Mucosa of rectum (tissue), 2 donors: Measurements from ENCODE around the gene SMURF1.

Source experiments
- H3K27ac ChIP-seq, 2 donors: one replicate each; pipeline ENCODE4 v1.7.0; 2013; ENCODE audit warnings: inconsistent platforms in 2 of 2, low read depth in 2 of 2, low read length in 2 of 2
- H3K27me3 ChIP-seq, 2 donors: one replicate each; pipeline ENCODE4 v1.7.0; 2013; ENCODE audit warnings: low read length in 2 of 2; ENCODE audit not compliant: control insufficient read depth in 2 of 2, insufficient read depth in 2 of 2
- H3K36me3 ChIP-seq, 2 donors: one replicate each; pipeline ENCODE4 v1.7.0; 2013; ENCODE audit warnings: low read length in 2 of 2; ENCODE audit not compliant: control insufficient read depth in 2 of 2, insufficient read depth in 2 of 2
- H3K4me1 ChIP-seq, 2 donors: one replicate each; pipeline ENCODE4 v1.7.0; 2013; ENCODE audit warnings: low read length in 2 of 2, mild to moderate bottlenecking in 1 of 2; ENCODE audit not compliant: control insufficient read depth in 2 of 2, insufficient read depth in 2 of 2
- H3K4me3 ChIP-seq, 2 donors: one replicate each; pipeline ENCODE4 v1.7.0; 2013; ENCODE audit warnings: low read length in 2 of 2
- H3K9ac ChIP-seq, 2 donors: one replicate each; pipeline ENCODE4 v1.7.0; 2013; ENCODE audit warnings: low read length in 2 of 2, low read depth in 1 of 2, mild to moderate bottlenecking in 1 of 2
- H3K9me3 ChIP-seq, 2 donors: one replicate each; pipeline ENCODE4 v1.7.0; 2013; ENCODE audit warnings: low read length in 2 of 2; ENCODE audit not compliant: control insufficient read depth in 2 of 2
- donor health status: healthy.
- donor health status: Normal muscosa, but diverticular disease.

SMURF1 gene

DNA sequence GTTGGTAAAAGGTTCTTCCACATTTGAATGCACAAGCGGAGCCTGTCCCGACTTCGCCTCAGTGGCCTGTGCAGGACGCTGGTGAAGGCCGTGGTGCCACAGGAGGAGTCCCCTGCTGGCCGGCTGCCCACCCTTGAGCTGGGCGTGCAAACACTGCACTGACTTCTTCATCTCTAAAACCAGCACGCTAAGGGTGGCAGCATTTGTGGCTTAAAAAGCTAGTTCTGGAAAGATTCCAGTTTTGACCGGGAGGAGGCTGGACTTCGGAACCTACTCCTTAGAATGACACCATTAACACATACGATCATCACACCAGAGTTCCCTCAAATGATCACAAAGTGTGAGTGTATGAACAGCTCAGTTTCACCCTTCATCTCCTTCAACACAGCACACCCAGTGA is 102.4 kb downstream of the SMURF1 start:
- peak overlapping the region in 1 of 2 donors; percentile 14 for H3K4me3 ChIP-seq
- no peaks in the 10 kb centered on the region for H3K9me3 ChIP-seq
- peak overlapping the region in 1 of 2 donors; percentile 50 for H3K9ac ChIP-seq
- peak overlapping the region; percentile 72 to 74 for H3K27ac ChIP-seq
- peaks cover 16 to 27% of the 10 kb centered on the region in 2 donors for H3K4me1 ChIP-seq
- peaks cover 45 to 56% of the 10 kb centered on the region in 2 donors for H3K36me3 ChIP-seq
- no peaks in the 10 kb centered on the region for H3K27me3 ChIP-seq

DNA sequence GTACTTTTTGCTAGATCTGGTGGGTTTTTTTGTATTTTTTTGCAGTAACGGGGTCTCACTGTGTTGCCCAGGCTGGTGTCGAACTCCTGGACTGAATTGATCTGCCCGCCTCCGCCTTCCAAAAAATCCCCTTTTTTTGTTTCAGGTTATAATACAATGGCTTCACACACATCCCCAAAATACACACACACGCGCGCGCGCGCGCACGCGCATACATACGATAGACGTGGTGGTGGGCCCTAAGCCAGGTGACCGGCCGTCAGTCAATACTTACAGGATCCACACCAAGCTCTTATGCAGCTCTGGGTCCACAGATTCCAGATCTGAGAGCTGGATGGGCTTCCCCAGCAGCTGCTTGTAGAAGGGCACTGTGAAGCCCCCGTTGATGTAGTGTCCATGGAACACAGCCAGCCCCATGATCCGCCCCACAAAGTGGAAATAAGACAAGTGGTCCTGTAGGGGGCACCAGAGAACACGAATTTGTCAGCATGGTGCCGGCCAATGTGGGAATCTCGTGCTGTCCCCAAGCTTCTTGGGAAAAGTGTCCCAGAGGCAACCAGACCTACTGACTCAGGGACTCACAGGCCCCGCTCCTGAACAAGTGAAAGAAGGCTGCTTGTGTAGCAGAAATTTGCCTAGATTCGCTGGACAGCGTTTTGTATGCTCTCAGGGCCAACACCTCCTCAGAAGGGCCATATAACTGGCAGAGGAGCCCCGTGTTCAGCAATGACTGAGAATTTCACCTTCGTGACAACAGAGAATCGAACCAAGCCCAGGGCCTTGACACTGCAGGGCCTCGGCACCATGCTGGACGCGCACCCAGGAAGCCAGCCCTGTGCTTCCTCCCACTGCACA is 103.6 kb downstream of the SMURF1 start:
- Histone ChIP-seq H3K27ac (peak overlapping the region; percentile 63 to 74), H3K4me1 (peaks cover 16 to 27% of the 10 kb centered on the region in 2 donors), H3K9me3 (no peaks in the 10 kb centered on the region), H3K36me3 (peaks cover 47 to 60% of the 10 kb centered on the region in 2 donors), H3K27me3 (no peaks in the 10 kb centered on the region), H3K9ac (peak overlapping the region; percentile 5 to 41), H3K4me3 (no peak overlapping the region)

DNA sequence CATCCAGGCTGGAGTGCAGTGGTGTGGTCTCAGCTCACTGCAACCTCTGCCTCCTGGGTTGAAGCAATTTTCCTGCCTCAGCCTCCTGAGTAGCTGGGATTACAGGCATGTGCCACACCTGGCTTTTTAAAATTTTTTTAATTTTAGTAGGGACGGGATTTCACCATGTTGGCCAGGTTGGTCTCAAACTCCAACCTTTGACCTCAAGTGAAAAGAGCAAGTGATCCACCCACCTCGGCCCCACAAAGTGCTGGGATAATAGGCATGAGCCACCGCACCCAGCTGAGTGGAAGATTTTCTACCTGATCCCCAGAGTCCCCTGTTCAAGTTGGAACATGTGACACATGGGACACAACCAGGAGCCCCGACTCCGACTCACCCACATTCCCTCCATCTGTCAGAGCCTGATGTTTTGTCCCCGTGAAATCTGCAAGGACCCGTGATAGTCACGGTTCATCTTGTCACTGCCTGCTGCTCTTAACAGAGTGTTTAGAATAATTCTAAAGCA is 104.5 kb downstream of the SMURF1 start:
- Histone ChIP-seq H3K9me3 (no peaks in the 10 kb centered on the region), H3K27me3 (no peaks in the 10 kb centered on the region), H3K9ac (no peak overlapping the region), H3K36me3 (peaks cover 53 to 63% of the 10 kb centered on the region in 2 donors), H3K4me1 (peaks cover 16 to 27% of the 10 kb centered on the region in 2 donors), H3K27ac (no peak overlapping the region), H3K4me3 (no peak overlapping the region)

DNA sequence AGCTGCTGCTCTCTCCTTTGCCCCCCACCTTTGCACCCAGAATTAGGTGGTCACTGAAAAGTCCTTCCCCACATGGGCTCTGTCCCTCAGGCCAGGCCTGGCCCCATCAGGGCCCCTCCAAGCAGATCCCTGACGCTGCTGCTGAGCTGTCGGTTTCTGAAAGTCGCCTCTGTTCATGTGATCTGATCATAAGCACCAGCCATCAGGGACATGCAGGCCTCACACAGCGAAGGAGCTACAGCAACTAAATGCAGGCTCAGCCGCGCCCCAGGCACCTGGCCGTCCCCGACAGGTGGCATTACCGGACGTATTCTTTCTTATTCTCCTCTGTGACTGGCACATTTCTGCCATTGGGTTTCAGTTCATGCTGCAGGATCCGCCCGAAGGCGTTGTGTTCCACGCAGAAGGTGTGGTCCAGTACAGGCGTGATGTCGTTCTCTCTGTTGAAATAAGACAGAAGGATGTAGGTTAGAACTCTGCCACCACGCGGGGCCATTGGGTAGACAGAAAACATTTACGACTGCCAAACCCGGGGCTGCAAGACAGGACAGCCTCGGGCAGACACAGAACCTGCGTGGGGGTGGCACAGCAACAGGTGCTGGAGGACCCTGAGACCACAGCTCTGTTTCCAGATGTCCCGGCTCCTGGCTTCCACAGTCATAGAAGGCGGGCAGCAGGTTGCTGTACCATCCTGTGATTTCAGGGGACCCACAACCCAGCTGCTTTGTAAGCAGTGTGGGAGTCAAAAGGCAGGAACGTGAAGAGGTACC is 105.6 kb downstream of the SMURF1 start:
- H3K9me3 ChIP-seq: no peaks in the 10 kb centered on the region
- H3K27me3 ChIP-seq: no peaks in the 10 kb centered on the region
- peaks cover 16 to 27% of the 10 kb centered on the region in 2 donors for H3K4me1 ChIP-seq
- peak overlapping the region in 1 of 2 donors; percentile 14 for H3K9ac ChIP-seq
- H3K27ac ChIP-seq: peak overlapping the region in 1 of 2 donors; percentile 12
- no peak overlapping the region for H3K4me3 ChIP-seq
- peaks cover 56 to 68% of the 10 kb centered on the region in 2 donors for H3K36me3 ChIP-seq

DNA sequence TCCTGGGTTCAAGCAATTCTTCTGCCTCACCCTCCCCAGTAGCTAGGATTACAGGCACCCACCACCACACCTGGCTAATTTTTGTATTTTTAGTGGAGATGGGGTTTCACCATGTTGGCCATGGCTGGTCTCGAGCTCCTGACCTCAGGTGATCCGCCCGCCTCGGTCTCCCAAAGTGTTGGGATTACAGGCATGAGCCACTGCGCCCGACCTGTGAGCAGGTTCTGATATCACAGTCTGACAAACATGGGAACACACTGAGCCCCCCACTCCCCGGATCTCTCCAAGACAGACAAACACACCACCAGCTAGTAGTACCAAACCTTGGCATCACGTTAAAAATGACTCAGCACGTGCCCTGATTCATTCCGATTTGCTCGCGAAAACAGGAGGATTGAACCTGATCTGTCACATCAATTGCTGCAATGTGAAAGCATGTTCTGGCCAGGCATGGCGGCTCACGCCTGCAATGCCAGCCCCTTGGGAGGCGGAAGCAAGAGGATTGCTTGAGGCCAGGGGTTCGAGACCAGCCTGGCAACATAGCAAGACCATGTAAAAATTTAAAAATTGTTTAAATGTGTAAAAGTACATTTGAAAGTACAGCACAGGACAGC is 106.5 kb downstream of the SMURF1 start:
- Histone ChIP-seq H3K9me3 (no peaks in the 10 kb centered on the region), H3K4me3 (no peak overlapping the region), H3K4me1 (peaks cover 16 to 27% of the 10 kb centered on the region in 2 donors), H3K9ac (no peak overlapping the region), H3K36me3 (peaks cover 57 to 73% of the 10 kb centered on the region in 2 donors), H3K27me3 (no peaks in the 10 kb centered on the region), H3K27ac (peak overlapping the region in 1 of 2 donors; percentile 7)

DNA sequence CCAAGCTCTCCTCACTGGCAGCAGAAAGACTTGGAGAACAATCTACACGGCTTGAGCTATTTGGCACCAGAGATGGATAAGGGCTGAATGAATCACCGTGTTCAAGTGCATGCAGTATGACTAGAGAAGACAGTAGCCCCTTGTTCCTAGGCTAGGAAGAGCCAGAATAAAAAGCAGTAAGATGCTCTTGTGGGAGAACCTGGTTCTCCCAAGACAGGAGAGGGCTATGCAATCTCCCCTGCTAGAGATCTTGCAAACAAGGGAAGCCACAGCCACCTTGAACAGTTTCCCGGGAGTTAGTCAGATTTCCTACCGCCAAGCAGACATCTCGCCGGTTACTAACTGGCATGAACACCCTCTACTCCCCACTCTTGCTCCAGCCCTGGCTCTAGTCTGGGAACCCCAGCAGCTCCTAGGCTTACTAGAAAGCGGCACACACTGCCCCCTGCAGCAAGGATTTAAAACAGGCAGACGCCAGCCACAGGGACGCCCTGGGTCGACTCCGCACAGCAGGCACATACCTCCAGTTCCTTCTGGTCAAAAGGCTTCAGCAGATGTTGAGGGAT is 107.3 kb downstream of the SMURF1 start:
- Histone ChIP-seq H3K9ac (no peak overlapping the region), H3K4me3 (no peak overlapping the region), H3K27ac (no peak overlapping the region), H3K4me1 (peaks cover 11 to 19% of the 10 kb centered on the region in 2 donors), H3K36me3 (peaks cover 62 to 78% of the 10 kb centered on the region in 2 donors), H3K9me3 (no peaks in the 10 kb centered on the region), H3K27me3 (no peaks in the 10 kb centered on the region)

DNA sequence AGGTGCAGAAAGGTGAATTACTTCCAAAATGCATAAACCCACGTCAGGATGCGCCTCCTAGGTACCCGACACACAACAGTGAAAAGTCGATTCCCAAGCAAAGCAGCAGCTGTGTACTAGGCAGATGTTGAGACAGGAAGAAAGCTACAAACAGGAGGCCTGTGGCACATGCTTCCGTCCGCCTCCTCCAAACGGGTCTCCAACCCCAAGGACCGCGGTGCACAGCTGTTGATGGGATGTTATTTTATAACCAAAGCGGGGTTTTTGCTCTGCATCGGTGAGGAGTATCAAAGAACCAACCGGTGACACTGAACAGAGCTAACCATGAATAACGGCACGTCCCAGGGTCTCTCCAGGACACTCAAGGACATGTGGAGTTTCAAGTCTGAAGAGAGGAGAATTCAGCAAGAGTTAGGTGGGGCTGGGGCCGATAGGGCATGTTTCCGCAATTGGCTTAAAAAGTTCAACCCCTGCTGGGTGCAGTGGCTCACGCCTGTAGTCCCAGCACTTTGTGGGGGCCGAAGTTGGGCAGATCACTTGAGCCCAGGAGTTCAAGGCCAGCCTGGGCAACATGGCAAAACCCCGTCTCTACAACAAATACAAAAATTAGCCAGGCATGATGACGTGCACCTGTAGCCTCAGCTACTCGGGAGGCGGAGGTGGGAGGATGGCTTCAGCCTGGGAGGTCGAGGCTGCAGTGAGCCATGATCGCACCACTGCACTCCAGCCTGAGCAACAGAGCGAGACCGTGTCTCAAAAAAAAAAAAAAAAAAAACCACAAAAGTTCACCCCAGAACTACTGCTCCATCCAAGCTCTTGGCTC is 108.0 kb downstream of the SMURF1 start:
- no peaks in the 10 kb centered on the region for H3K9me3 ChIP-seq
- peaks cover 67 to 81% of the 10 kb centered on the region in 2 donors for H3K36me3 ChIP-seq
- no peak overlapping the region for H3K9ac ChIP-seq
- no peaks in the 10 kb centered on the region for H3K27me3 ChIP-seq
- H3K27ac ChIP-seq: no peak overlapping the region
- no peak overlapping the region for H3K4me3 ChIP-seq
- H3K4me1 ChIP-seq: peaks cover 4 to 13% of the 10 kb centered on the region in 2 donors

DNA sequence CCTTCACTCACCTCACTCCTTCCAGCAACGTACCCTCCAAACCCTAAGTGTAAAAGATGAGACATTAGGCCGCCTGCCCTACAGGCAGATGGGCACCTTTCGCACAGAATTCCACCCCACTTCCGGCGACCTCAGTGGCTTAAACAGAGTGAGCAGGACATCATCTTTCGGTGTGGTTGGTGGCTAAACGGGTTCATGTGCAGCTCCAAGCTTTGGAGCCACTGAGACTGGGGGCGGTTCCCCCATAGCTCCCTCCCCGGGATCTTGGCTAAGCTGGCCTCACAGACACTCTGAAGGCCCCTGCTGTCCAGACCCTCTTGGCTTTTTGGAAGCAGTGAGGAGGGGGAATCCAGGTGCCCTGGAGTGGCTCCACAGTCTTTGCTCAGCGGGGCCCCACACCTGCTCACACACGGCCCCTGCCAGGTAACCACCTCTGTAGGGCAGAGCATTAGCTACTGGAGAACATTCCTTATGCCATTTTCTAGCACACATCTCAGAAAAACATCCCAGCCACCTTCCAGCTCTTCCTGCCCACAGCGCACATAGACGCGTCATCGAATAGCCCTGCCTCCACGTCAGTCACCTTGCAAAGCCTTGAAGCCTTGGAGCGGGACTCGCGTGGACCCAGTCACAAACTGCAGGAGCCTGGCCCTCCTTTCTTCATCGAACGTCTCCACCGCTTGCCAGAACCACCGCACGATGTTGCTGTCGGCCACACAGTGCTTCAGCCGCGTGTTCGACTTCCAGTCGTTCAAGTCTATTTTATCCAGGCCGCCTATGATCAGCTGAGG is 108.8 kb downstream of the SMURF1 start:
- Histone ChIP-seq H3K9ac (no peak overlapping the region), H3K36me3 (peaks cover 72 to 87% of the 10 kb centered on the region in 2 donors), H3K27ac (no peak overlapping the region)

More for the DNA sequence above, 108.8 kb downstream of the SMURF1 start:
- Histone ChIP-seq H3K27me3 (no peaks in the 10 kb centered on the region), H3K4me1 (peaks cover 0 to 4% of the 10 kb centered on the region in 2 donors), H3K4me3 (no peak overlapping the region), H3K9me3 (no peaks in the 10 kb centered on the region)
